Mesothelial cell of epicardium (in vitro differentiated cells): ENCODE results near the gene KIFC3. TPM values are rescaled to one million over a fixed set of nuclear protein-coding genes. Genes with fewer than 3 reads are reported as not detected.

Experiments
- DNase-seq, 2 experiments: peaks; one replicate each; pipeline ENCODE4 v3.0.0; 2021; ENCODE audit warnings: low spot score in 2 of 2; ENCODE audit not compliant: unreplicated experiment in 2 of 2
- H3K27ac Mint-ChIP-seq: 2 replicates; pipeline ENCODE4 v1.8.0; 2021; ENCODE audit warnings: mixed read lengths
- H3K27me3 Mint-ChIP-seq: 2 replicates; pipeline ENCODE4 v1.8.0; 2021; ENCODE audit warnings: low read depth, mixed read lengths
- H3K36me3 Mint-ChIP-seq: 2 replicates; pipeline ENCODE4 v1.8.0; 2021; ENCODE audit warnings: mixed read lengths
- H3K4me1 Mint-ChIP-seq: 2 replicates; pipeline ENCODE4 v1.8.0; 2021; ENCODE audit warnings: mixed read lengths
- H3K4me3 Mint-ChIP-seq: 2 replicates; pipeline ENCODE4 v1.8.0; 2021; ENCODE audit warnings: mild to moderate bottlenecking, moderate library complexity, mixed read lengths
- H3K9me3 Mint-ChIP-seq: 2 replicates; pipeline ENCODE4 v1.8.0; 2021; ENCODE audit warnings: mixed read lengths
- CTCF ChIP-seq: fragments of 200-600 bp; sonication (generic); IDR thresholded peaks from one replicate; pipeline ENCODE4 v1.5.0; 2021; ENCODE audit warnings: antibody characterized with exemption; ENCODE audit not compliant: unreplicated experiment
- total RNA-seq: library from RNA; stranded (reverse); gene quantifications from 3 replicates; pipeline ENCODE4 v1.2.1, GENCODE V29; 2021

The KIFC3 gene
- total RNA-seq, 1 donor from 2014 or later, result 38.7 TPM

GRCh38 chr16:57754354-57755060 is 47.8 kb downstream of the KIFC3 start:
- no peak for DNase-seq
- Mint-ChIP-seq H3K27me3 (no peaks in the 10 kb centered on the region), H3K36me3 (peaks cover 9% of the 10 kb centered on the region), H3K4me3 (no peak overlapping the region), H3K27ac (no peak overlapping the region), H3K9me3 (no peaks in the 10 kb centered on the region), H3K4me1 (peaks cover 4% of the 10 kb centered on the region)
- no peak for TF ChIP-seq CTCF

GRCh38 chr16:57753448-57754353 is 48.6 kb downstream of the KIFC3 start:
- no peak overlapping the region for H3K4me3 Mint-ChIP-seq
- H3K9me3 Mint-ChIP-seq, result no peaks in the 10 kb centered on the region
- peaks cover 5% of the 10 kb centered on the region for H3K4me1 Mint-ChIP-seq
- no peak for DNase-seq
- H3K27ac Mint-ChIP-seq, result no peak overlapping the region
- TF ChIP-seq CTCF, result no peak
- peaks cover 9% of the 10 kb centered on the region for H3K36me3 Mint-ChIP-seq
- H3K27me3 Mint-ChIP-seq, result no peaks in the 10 kb centered on the region

DNA sequence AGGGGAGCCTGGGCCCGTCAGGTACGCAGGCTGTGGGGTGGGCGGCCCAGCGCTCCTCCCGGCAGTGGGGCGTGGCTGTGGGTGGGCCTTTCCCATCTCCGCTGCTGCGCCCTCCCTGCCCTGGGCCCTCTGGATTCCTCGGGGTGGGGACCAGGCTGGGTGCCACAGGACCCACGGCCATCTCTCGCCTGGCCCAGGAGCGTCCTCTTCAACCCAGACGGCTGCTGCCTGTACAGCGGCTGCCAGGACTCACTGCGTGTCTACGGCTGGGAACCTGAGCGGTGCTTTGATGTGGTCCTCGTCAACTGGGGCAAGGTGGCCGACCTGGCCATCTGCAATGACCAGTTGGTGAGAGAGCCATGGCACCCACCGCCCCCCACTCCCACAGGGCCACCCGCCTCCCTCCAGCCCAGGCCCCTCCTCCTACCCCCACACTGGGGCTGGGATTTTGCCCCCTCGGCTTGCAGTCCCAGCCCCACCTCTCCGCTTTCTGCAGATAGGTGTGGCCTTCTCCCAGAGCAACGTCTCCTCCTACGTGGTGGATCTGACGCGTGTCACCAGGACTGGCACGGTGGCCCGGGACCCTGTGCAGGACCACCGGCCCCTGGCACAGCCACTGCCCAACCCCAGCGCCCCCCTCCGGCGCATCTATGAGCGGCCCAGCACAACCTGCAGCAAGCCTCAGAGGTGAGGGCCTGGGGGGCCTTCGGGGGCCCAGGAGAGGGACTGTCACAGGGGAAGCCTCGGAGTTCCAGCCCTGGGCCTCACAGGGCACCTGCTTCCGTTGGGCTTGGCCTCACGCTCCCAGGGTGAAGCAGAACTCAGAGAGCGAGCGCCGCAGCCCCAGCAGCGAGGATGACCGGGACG is 49.5 kb downstream of the KIFC3 start:
- DNase-seq, result no peak
- Mint-ChIP-seq H3K4me3 (no peak overlapping the region), H3K27ac (no peak overlapping the region), H3K36me3 (peaks cover 9% of the 10 kb centered on the region), H3K4me1 (peaks cover 5% of the 10 kb centered on the region), H3K27me3 (no peaks in the 10 kb centered on the region), H3K9me3 (no peaks in the 10 kb centered on the region)
- TF ChIP-seq CTCF, result no peak

DNA sequence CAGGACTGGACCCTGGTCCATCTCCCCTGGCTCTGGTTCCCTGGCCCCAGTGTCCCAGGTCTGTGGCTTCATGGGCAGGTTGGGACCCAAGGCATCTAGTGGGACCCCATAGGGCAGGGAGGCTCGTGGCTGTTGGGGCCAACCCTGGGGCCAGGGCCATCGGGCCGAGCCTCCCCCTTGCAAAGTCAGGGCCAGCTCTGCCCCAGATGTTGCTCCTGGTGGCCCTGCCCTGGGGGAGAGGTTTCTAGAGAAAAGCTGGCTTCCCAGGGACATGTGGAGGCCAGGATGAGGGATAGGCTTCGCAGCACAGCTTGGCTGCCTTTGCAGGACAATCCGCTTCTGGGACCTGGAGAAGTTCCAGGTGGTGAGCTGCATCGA is 50.1 kb downstream of the KIFC3 start:
- no peak for TF ChIP-seq CTCF
- H3K27ac Mint-ChIP-seq, result no peak overlapping the region
- peaks cover 12% of the 10 kb centered on the region for H3K36me3 Mint-ChIP-seq
- no peak for DNase-seq
- peaks cover 5% of the 10 kb centered on the region for H3K4me1 Mint-ChIP-seq
- H3K9me3 Mint-ChIP-seq, result no peaks in the 10 kb centered on the region
- no peaks in the 10 kb centered on the region for H3K27me3 Mint-ChIP-seq
- no peak overlapping the region for H3K4me3 Mint-ChIP-seq

- Mint-ChIP-seq H3K27ac (no peak overlapping the region), H3K27me3 (no peaks in the 10 kb centered on the region), H3K4me1 (peaks cover 5% of the 10 kb centered on the region), H3K4me3 (no peak overlapping the region), H3K9me3 (no peaks in the 10 kb centered on the region), H3K36me3 (peaks cover 12% of the 10 kb centered on the region)
- TF ChIP-seq CTCF, result no peak
- no peak for DNase-seq
These were observed 50.6 kb downstream of the KIFC3 start for GRCh38 chr16:57751539-57752202.
